ENCODE data around the gene METTL15. TPM values are rescaled to one million over a fixed set of nuclear protein-coding genes. Genes with fewer than 3 reads are reported as not detected.
"Not testable (repeated sequence)": the region's sequence is repeated elsewhere in the genome, so short reads cannot be mapped to it uniquely, and the experiment has no call there.

The METTL15 gene
- total RNA-seq, 4 donors from 2014 or later, result 8.5 to 41.1 (median 17.0) TPM

GRCh38 chr11:28284196-28284595 lies 176.0 kb downstream of the METTL15 start:
- Histone ChIP-seq H3K27me3 (no peaks in the 10 kb centered on the region), H3K4me3 (no peak overlapping the region), H3K9me3 (no peaks in the 10 kb centered on the region), H3K36me3 (peaks cover 0 to 3% of the 10 kb centered on the region in 2 donors), H3K4me1 (no peaks in the 10 kb centered on the region), H3K27ac (no peak overlapping the region)
- TF ChIP-seq CTCF (IDR thresholded peaks at IDR 0.05), result no peak
- no peak for TF ChIP-seq POLR2A (IDR thresholded peaks at IDR 0.05)
- DNase-seq, result no peak
- intact Hi-C loops (cut with DNase I; ENCODE audit: low total_unique reads), result no loop called here

- Histone ChIP-seq H3K9me3 (no peaks in the 10 kb centered on the region), H3K27me3 (no peaks in the 10 kb centered on the region), H3K27ac (no peak overlapping the region), H3K4me3 (no peak overlapping the region), H3K36me3 (no peaks in the 10 kb centered on the region), H3K4me1 (no peaks in the 10 kb centered on the region)
- TF ChIP-seq POLR2A (IDR thresholded peaks at IDR 0.05), result no peak
- no peak for TF ChIP-seq CTCF (IDR thresholded peaks at IDR 0.05)
- intact Hi-C loops (cut with DNase I; ENCODE audit: low total_unique reads), result no loop called here
- no peak for DNase-seq
Measured at GRCh38 chr11:28289444-28289843, 181.3 kb downstream of the METTL15 start.

- intact Hi-C loops (cut with DNase I; ENCODE audit: low total_unique reads); H3K4me3 ChIP-seq; H3K9me3 ChIP-seq; H3K27me3 ChIP-seq; H3K4me1 ChIP-seq; H3K36me3 ChIP-seq; DNase-seq; H3K27ac ChIP-seq: not testable (repeated sequence)
Measured at GRCh38 chr11:28290995-28291394, 182.8 kb downstream of the METTL15 start.

GRCh38 chr11:28296426-28296825 lies 188.2 kb downstream of the METTL15 start:
- Histone ChIP-seq H3K9me3 (no peaks in the 10 kb centered on the region), H3K4me3 (no peak overlapping the region), H3K36me3 (no peaks in the 10 kb centered on the region), H3K4me1 (no peaks in the 10 kb centered on the region), H3K27ac (no peak overlapping the region), H3K27me3 (no peaks in the 10 kb centered on the region)
- intact Hi-C loops (cut with DNase I; ENCODE audit: low total_unique reads), result loop anchor here (5.0 kb wide), 1 partner anchor 1784 kb away; no protein-coding TSS in a partner anchor
- no peak for DNase-seq
- no peak for TF ChIP-seq CTCF (IDR thresholded peaks at IDR 0.05)

- H3K27me3 ChIP-seq, result no peaks in the 10 kb centered on the region
- H3K36me3 ChIP-seq, result no peaks in the 10 kb centered on the region
- no peak overlapping the region for H3K27ac ChIP-seq
- intact Hi-C loops (cut with DNase I; ENCODE audit: low total_unique reads), result loop anchor here (5.0 kb wide), 1 partner anchor 1786 kb away; no protein-coding TSS in a partner anchor
- H3K4me1 ChIP-seq, result no peaks in the 10 kb centered on the region
- H3K4me3 ChIP-seq, result no peak overlapping the region
- H3K9me3 ChIP-seq, result no peaks in the 10 kb centered on the region
- TF ChIP-seq CTCF (IDR thresholded peaks at IDR 0.05) (no peak), POLR2A (IDR thresholded peaks at IDR 0.05) (no peak)
- DNase-seq, result no peak
Measured at GRCh38 chr11:28298209-28298608, 190.0 kb downstream of the METTL15 start.

All from uterus (tissue), 4 donors.